ENCODE results near the gene CT45A2. TPM values are rescaled to one million over a fixed set of nuclear protein-coding genes. Genes with fewer than 3 reads are reported as not detected.
"Not testable (repeated sequence)": the region's sequence is repeated elsewhere in the genome, so short reads cannot be mapped to it uniquely, and the experiment has no call there.

The CT45A2 gene, protein sequence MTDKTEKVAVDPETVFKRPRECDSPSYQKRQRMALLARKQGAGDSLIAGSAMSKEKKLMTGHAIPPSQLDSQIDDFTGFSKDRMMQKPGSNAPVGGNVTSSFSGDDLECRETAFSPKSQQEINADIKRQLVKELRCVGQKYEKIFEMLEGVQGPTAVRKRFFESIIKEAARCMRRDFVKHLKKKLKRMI
- not detected for polyA plus RNA-seq (2012; ENCODE audit: missing spikeins)

DNA sequence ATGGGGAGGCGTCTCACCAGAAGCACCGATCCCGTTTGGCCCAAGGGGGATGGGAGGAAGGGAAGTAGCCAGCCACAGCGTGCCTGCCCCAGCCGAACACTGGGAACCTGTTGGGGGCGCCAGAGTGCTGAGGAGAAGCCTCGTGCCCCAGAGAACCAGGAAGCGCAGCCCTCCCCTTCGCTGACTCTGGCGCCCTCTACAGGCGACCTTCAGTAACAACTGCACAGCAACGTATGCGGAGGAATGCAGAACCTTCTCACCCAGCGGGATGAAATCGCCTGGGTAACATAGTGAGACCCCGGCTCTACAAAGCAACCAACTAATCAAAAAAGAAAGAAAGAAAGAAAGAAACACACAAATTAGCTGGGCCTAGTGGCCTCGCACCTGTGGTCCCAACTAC is at the start of gene CT45A2:
CT45A2 (minus strand) TSS at position 101 of the 400 bp plus-strand sequence. CDS start 3,747 bp downstream, outside the sequence.
- not testable (repeated sequence) for FAIRE-seq; DNase-seq (ENCODE audit: insufficient read length)

DNA sequence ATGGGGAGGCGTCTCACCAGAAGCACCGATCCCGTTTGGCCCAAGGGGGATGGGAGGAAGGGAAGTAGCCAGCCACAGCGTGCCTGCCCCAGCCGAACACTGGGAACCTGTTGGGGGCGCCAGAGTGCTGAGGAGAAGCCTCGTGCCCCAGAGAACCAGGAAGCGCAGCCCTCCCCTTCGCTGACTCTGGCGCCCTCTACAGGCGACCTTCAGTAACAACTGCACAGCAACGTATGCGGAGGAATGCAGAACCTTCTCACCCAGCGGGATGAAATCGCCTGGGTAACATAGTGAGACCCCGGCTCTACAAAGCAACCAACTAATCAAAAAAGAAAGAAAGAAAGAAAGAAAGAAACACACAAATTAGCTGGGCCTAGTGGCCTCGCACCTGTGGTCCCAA is 34.6 kb upstream of the CT45A2 start, which contains the start of gene CT45A8:
CT45A8 (minus strand) TSS at position 101 of the 400 bp plus-strand sequence. CDS start 3,755 bp downstream, outside the sequence.
- not testable (repeated sequence) for FAIRE-seq

DNA sequence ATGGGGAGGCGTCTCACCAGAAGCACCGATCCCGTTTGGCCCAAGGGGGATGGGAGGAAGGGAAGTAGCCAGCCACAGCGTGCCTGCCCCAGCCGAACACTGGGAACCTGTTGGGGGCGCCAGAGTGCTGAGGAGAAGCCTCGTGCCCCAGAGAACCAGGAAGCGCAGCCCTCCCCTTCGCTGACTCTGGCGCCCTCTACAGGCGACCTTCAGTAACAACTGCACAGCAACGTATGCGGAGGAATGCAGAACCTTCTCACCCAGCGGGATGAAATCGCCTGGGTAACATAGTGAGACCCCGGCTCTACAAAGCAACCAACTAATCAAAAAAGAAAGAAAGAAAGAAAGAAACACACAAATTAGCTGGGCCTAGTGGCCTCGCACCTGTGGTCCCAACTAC is 17.4 kb upstream of the CT45A2 start, which contains the start of gene CT45A7:
CT45A7 (minus strand) TSS at position 101 of the 400 bp plus-strand sequence. CDS start 3,747 bp downstream, outside the sequence.
- FAIRE-seq; DNase-seq (ENCODE audit: insufficient read length): not testable (repeated sequence)

More for the DNA sequence above, 34.6 kb upstream of the CT45A2 start, which contains the start of gene CT45A8:
- DNase-seq (ENCODE audit: insufficient read length) = not testable (repeated sequence)

DNA sequence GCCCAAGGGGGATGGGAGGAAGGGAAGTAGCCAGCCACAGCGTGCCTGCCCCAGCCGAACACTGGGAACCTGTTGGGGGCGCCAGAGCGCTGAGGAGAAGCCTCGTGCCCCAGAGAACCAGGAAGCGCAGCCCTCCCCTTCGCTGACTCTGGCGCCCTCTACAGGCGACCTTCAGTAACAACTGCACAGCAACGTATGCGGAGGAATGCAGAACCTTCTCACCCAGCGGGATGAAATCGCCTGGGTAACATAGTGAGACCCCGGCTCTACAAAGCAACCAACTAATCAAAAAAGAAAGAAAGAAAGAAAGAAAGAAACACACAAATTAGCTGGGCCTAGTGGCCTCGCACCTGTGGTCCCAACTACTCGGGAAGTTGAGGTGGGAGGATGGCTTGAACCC is 17.1 kb downstream of the CT45A2 start, which contains the start of gene CT45A6:
CT45A6 (minus strand) TSS at position 101 of the 400 bp plus-strand sequence. CDS start 3,794 bp downstream, outside the sequence.
- not testable (repeated sequence) for FAIRE-seq

DNA sequence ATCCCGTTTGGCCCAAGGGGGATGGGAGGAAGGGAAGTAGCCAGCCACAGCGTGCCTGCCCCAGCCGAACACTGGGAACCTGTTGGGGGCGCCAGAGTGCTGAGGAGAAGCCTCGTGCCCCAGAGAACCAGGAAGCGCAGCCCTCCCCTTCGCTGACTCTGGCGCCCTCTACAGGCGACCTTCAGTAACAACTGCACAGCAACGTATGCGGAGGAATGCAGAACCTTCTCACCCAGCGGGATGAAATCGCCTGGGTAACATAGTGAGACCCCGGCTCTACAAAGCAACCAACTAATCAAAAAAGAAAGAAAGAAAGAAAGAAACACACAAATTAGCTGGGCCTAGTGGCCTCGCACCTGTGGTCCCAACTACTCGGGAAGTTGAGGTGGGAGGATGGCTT is 34.4 kb downstream of the CT45A2 start, which contains the start of gene CT45A5:
CT45A5 (minus strand) TSS at position 101 of the 400 bp plus-strand sequence. CDS start 3,774 bp downstream, outside the sequence.
- not testable (repeated sequence) for DNase-seq (ENCODE audit: insufficient read length); FAIRE-seq

More for the DNA sequence above, 17.1 kb downstream of the CT45A2 start, which contains the start of gene CT45A6:
- not testable (repeated sequence) for DNase-seq (ENCODE audit: insufficient read length)

DNA sequence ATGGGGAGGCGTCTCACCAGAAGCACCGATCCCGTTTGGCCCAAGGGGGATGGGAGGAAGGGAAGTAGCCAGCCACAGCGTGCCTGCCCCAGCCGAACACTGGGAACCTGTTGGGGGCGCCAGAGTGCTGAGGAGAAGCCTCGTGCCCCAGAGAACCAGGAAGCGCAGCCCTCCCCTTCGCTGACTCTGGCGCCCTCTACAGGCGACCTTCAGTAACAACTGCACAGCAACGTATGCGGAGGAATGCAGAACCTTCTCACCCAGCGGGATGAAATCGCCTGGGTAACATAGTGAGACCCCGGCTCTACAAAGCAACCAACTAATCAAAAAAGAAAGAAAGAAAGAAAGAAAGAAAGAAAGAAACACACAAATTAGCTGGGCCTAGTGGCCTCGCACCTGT is 51.7 kb downstream of the CT45A2 start, which contains the start of gene CT45A3:
CT45A3 (minus strand) TSS at position 101 of the 400 bp plus-strand sequence. CDS start 3,747 bp downstream, outside the sequence.
- not testable (repeated sequence) for FAIRE-seq; DNase-seq (ENCODE audit: insufficient read length)
